Astrocyte (in vitro differentiated cells and primary cell): ENCODE data around the gene RAD21L1. TPM values are rescaled to one million over a fixed set of nuclear protein-coding genes. Genes with fewer than 3 reads are reported as not detected.

ENCODE experiments used
- DNase-seq: peaks from one replicate; pipeline ENCODE4 v3.0.0-alpha.2; 2010; ENCODE audit warnings: low read depth
- FAIRE-seq: peaks from 2 replicates; lab custom pipeline; 2011; peaks lifted over from hg19 to GRCh38; lab: Jason Lieb, UNC
- H2AFZ ChIP-seq: 2 replicates; pipeline ENCODE4 v1.6.0; 2012; ENCODE audit warnings: low read depth, low read length, inconsistent platforms
- H3K27ac ChIP-seq: 2 replicates; pipeline ENCODE4 v1.5.1; 2011; ENCODE audit warnings: low read depth, low read length, inconsistent platforms
- H3K27me3 ChIP-seq: 2 replicates; pipeline ENCODE4 v1.6.0; 2011; ENCODE audit warnings: low read length, inconsistent platforms; ENCODE audit not compliant: insufficient read depth
- H3K36me3 ChIP-seq: 2 replicates; pipeline ENCODE4 v1.5.1; 2011; ENCODE audit warnings: low read length, inconsistent platforms; ENCODE audit not compliant: insufficient read depth
- H3K4me1 ChIP-seq: 2 replicates; pipeline ENCODE4 v1.5.1; 2011; ENCODE audit warnings: low read length, inconsistent platforms; ENCODE audit not compliant: insufficient read depth
- H3K4me2 ChIP-seq: 2 replicates; pipeline ENCODE4 v1.6.0; 2012; ENCODE audit warnings: low read length, inconsistent platforms
- H3K4me3 ChIP-seq: 2 replicates; pipeline ENCODE4 v1.5.1; 2011; ENCODE audit warnings: low read depth, mild to moderate bottlenecking, low read length, inconsistent platforms; ENCODE audit not compliant: insufficient read depth
- H3K79me2 ChIP-seq: 2 replicates; pipeline ENCODE4 v1.6.0; 2012; ENCODE audit warnings: mild to moderate bottlenecking, low read length, inconsistent platforms; ENCODE audit not compliant: insufficient read depth
- H3K9ac ChIP-seq: 2 replicates; pipeline ENCODE4 v1.6.0; 2012; ENCODE audit warnings: mild to moderate bottlenecking, low read length, inconsistent platforms
- H3K9me3 ChIP-seq: 2 replicates; pipeline ENCODE4 v1.5.1; 2012; ENCODE audit warnings: low read depth, mild to moderate bottlenecking, low read length, inconsistent platforms; ENCODE audit not compliant: insufficient read depth
- H4K20me1 ChIP-seq: 2 replicates; pipeline ENCODE4 v1.6.0; 2012; ENCODE audit warnings: low read length, inconsistent platforms; ENCODE audit not compliant: insufficient read depth
- H3K27ac Mint-ChIP-seq: one replicate; pipeline ENCODE4 v1.8.0; 2021; ENCODE audit warnings: mild to moderate bottlenecking, mixed read lengths; ENCODE audit not compliant: unreplicated experiment
- H3K27me3 Mint-ChIP-seq: one replicate; pipeline ENCODE4 v1.8.0; 2021; ENCODE audit warnings: low read depth, mixed read lengths; ENCODE audit not compliant: unreplicated experiment
- H3K36me3 Mint-ChIP-seq: one replicate; pipeline ENCODE4 v1.8.0; 2021; ENCODE audit warnings: low read depth, mixed read lengths; ENCODE audit not compliant: unreplicated experiment
- H3K4me1 Mint-ChIP-seq: one replicate; pipeline ENCODE4 v1.8.0; 2021; ENCODE audit warnings: low read depth, mixed read lengths; ENCODE audit not compliant: unreplicated experiment
- H3K4me3 Mint-ChIP-seq: one replicate; pipeline ENCODE4 v1.8.0; 2021; ENCODE audit warnings: mild to moderate bottlenecking, moderate library complexity, mixed read lengths; ENCODE audit not compliant: unreplicated experiment
- H3K9me3 Mint-ChIP-seq: one replicate; pipeline ENCODE4 v1.8.0; 2021; ENCODE audit warnings: mild to moderate bottlenecking, mixed read lengths; ENCODE audit not compliant: unreplicated experiment
- EZH2 ChIP-seq: IDR thresholded peaks from 2 replicates; pipeline ENCODE4 v1.6.1; 2012; ENCODE audit warnings: mild to moderate bottlenecking, low read length, inconsistent platforms; ENCODE audit not compliant: insufficient read depth
- total RNA-seq: library from RNA; stranded (reverse); gene quantifications from 2 replicates; pipeline ENCODE4 v1.2.1, GENCODE V29; 2021
- TF ChIP-seq, protein P1 (sequence below): IDR thresholded peaks from 2 replicates; pipeline ENCODE4 v1.5.1; 2011; ENCODE audit warnings: low read depth, mild to moderate bottlenecking, inconsistent platforms, low read length, moderate library complexity; ENCODE audit not compliant: insufficient read depth

Gene RAD21L1
- total RNA-seq, 1 donor from 2014 or later = not detected

GRCh38 chr20:1205802-1206201 is 20.0 kb upstream of the RAD21L1 start:
- Histone ChIP-seq H3K27ac (no peak overlapping the region), H3K79me2 (no peaks in the 10 kb centered on the region), H2AFZ (no peak overlapping the region), H4K20me1 (no peaks in the 10 kb centered on the region), H3K4me3 (no peak overlapping the region), H3K4me2 (no peak overlapping the region), H3K9ac (no peak overlapping the region), H3K4me1 (no peaks in the 10 kb centered on the region), H3K27me3 (peaks cover 29% of the 10 kb centered on the region), H3K36me3 (no peaks in the 10 kb centered on the region), H3K9me3 (no peaks in the 10 kb centered on the region)
- TF ChIP-seq, protein P1, sequence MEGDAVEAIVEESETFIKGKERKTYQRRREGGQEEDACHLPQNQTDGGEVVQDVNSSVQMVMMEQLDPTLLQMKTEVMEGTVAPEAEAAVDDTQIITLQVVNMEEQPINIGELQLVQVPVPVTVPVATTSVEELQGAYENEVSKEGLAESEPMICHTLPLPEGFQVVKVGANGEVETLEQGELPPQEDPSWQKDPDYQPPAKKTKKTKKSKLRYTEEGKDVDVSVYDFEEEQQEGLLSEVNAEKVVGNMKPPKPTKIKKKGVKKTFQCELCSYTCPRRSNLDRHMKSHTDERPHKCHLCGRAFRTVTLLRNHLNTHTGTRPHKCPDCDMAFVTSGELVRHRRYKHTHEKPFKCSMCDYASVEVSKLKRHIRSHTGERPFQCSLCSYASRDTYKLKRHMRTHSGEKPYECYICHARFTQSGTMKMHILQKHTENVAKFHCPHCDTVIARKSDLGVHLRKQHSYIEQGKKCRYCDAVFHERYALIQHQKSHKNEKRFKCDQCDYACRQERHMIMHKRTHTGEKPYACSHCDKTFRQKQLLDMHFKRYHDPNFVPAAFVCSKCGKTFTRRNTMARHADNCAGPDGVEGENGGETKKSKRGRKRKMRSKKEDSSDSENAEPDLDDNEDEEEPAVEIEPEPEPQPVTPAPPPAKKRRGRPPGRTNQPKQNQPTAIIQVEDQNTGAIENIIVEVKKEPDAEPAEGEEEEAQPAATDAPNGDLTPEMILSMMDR = no peak
- TF ChIP-seq EZH2 = no peak
- peaks cover 27% of the 10 kb centered on the region for H3K27me3 Mint-ChIP-seq
- no peak for DNase-seq
- FAIRE-seq = no peak
- no peak overlapping the region for H3K4me3 Mint-ChIP-seq
- no peaks in the 10 kb centered on the region for H3K9me3 Mint-ChIP-seq
- H3K36me3 Mint-ChIP-seq = no peaks in the 10 kb centered on the region
- no peak overlapping the region for H3K27ac Mint-ChIP-seq
- H3K4me1 Mint-ChIP-seq = no peaks in the 10 kb centered on the region

DNA sequence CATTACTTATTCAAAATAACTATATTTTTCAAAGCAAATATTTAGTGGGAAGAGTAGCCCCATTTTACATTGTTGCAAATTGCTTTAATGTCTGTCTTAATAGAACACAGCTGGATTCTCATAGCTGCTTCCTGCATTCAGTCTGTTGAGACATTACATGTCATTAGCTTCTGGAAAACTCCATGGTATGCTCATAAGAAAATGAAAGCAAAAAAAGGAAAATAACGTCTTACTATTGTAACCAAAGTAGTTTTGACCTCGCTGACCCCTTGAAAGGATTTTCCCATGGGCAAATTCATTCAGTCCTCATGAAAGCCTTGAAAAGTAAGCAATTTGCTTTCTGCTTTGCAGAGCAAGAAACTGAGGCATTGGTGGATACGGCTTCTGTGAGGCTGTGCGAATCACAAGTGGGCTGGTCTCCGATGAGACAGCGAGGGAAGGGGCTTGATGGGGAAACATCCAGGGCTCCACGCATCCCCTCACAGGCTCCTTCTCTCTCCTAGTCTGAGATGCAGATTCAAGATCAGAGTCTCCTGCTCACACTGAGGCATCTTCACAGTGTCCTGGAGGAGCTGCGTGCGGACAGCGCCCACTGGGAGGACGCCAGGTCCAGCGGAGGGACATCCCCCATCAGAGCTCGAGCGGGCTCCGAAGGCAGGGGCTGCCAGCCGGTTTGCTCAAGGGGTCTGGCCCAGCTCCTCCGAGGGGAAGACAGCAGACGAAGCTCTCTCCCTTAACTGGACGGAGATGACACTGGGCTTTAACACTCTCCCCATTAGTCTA is 19.3 kb upstream of the RAD21L1 start:
- H3K27ac Mint-ChIP-seq = no peak overlapping the region
- H3K79me2 ChIP-seq = no peaks in the 10 kb centered on the region
- no peaks in the 10 kb centered on the region for H4K20me1 ChIP-seq
- H3K4me2 ChIP-seq = no peak overlapping the region
- peaks cover 28% of the 10 kb centered on the region for H3K27me3 Mint-ChIP-seq
- H3K36me3 ChIP-seq = no peaks in the 10 kb centered on the region
- H2AFZ ChIP-seq = no peak overlapping the region
- TF ChIP-seq, protein P1 = no peak
- TF ChIP-seq EZH2 = no peak
- H3K9me3 ChIP-seq = no peaks in the 10 kb centered on the region
- H3K36me3 Mint-ChIP-seq = no peaks in the 10 kb centered on the region
- H3K27me3 ChIP-seq = peaks cover 29% of the 10 kb centered on the region
- no peaks in the 10 kb centered on the region for H3K9me3 Mint-ChIP-seq
- FAIRE-seq (no peak), DNase-seq (no peak)
- no peaks in the 10 kb centered on the region for H3K4me1 Mint-ChIP-seq
- no peak overlapping the region for H3K27ac ChIP-seq
- no peak overlapping the region for H3K9ac ChIP-seq
- H3K4me1 ChIP-seq = no peaks in the 10 kb centered on the region
- H3K4me3 ChIP-seq = no peak overlapping the region
- no peak overlapping the region for H3K4me3 Mint-ChIP-seq

DNA sequence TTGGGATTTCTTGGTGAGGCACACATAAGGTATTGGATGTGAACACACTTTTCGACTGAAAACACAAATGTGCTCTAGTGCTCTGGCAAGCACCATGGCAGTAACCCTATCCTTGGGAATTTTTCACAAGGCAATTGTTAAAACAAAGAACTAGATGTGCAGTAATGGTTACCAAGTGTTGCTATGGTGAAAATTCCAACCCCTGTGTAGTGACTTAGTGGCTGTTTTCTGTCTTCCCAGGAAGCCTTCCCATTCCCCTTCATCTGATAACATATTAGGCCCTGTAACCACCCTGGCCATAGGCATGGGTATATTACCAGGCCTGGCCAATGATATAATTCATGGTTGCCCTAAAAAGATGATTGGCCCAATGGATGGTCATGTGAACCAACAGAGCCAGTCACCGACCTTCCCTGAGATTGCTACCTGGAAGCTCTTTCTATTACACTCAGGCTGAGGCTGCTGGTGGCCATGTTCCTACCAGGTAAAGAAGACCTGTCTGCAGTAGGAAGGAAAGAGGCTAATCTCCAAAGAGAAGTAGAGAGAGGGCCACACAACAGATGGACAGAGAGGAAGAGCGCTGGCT is 18.5 kb upstream of the RAD21L1 start:
- H3K4me2 ChIP-seq = no peak overlapping the region
- H3K27me3 ChIP-seq = peaks cover 37% of the 10 kb centered on the region
- H3K4me1 ChIP-seq = no peaks in the 10 kb centered on the region
- H3K9me3 ChIP-seq = no peaks in the 10 kb centered on the region
- Mint-ChIP-seq H3K4me1 (no peaks in the 10 kb centered on the region), H3K27me3 (peaks cover 29% of the 10 kb centered on the region), H3K27ac (no peak overlapping the region), H3K4me3 (no peak overlapping the region), H3K9me3 (no peaks in the 10 kb centered on the region), H3K36me3 (no peaks in the 10 kb centered on the region)
- DNase-seq (no peak), FAIRE-seq (no peak)
- TF ChIP-seq, protein P1 = no peak
- TF ChIP-seq EZH2 = no peak
- H2AFZ ChIP-seq = no peak overlapping the region
- H4K20me1 ChIP-seq = no peaks in the 10 kb centered on the region
- H3K36me3 ChIP-seq = no peaks in the 10 kb centered on the region
- no peak overlapping the region for H3K9ac ChIP-seq
- H3K4me3 ChIP-seq = no peak overlapping the region
- no peaks in the 10 kb centered on the region for H3K79me2 ChIP-seq
- H3K27ac ChIP-seq = no peak overlapping the region
